GM12878 (cell line): Measurements from ENCODE around the gene PRR16. TPM values are rescaled to one million over a fixed set of nuclear protein-coding genes. Genes with fewer than 3 reads are reported as not detected.

Source experiments
- ATAC-seq: fragments of 200-7000 bp; cut with Tn5 transposase; 3 replicates; pipeline ENCODE4 v1.9.1; 2020; ENCODE audit warnings: mild to moderate bottlenecking, moderate library complexity
- BruUV-seq: library from RNA; stranded (reverse); fragments of 400-500 nt; replicated peaks from 2 replicates; lab custom pipeline; 2021; lab: Mats Ljungman, UMichigan
- CTCF ChIA-PET: fragments of 300-600 bp; sonication (Branson Sonifier 250); formaldehyde crosslinking; extraction: SDS; loops from one replicate; lab custom pipeline; 2021; ENCODE audit warnings: inconsistent platforms; lab: Yijun Ruan, JAX
- POLR2A ChIA-PET: fragments of 350-600 bp; formaldehyde crosslinking; extraction: SDS; loops from one replicate; lab custom pipeline; 2021; ENCODE audit warnings: inconsistent platforms; lab: Charles Lee
- RAD21 ChIA-PET: fragments of 300-600 bp; sonication (Branson Sonifier 250); formaldehyde crosslinking; loops from one replicate; lab custom pipeline; 2023; ENCODE audit warnings: antibody characterized with exemption; ENCODE audit not compliant: unreplicated experiment; lab: Charles Lee
- SMC1A ChIA-PET: fragments of 300-600 bp; sonication (Branson Sonifier 250); formaldehyde crosslinking; loops from one replicate; lab custom pipeline; 2023; ENCODE audit not compliant: unreplicated experiment, uncharacterized antibody; lab: Charles Lee
- DNase-seq: peaks from one replicate; pipeline ENCODE4 v3.0.0-alpha.2; 2011; ENCODE audit warnings: low read depth, low spot score
- FAIRE-seq: peaks from 3 replicates; lab custom pipeline; 2011; peaks lifted over from hg19 to GRCh38; lab: Jason Lieb, UNC
- H2AFZ ChIP-seq: 2 replicates; pipeline ENCODE4 v1.6.0; 2011; ENCODE audit warnings: low read depth, low read length, control low read depth; ENCODE audit not compliant: control insufficient read depth
- H3K27ac ChIP-seq: 2 replicates; pipeline ENCODE4 v1.5.1; 2011; ENCODE audit warnings: control low read depth; ENCODE audit not compliant: control insufficient read depth, insufficient read depth
- H3K27me3 ChIP-seq, 2 experiments: replicated peaks in 1 of 2; 2 replicates each; pipeline versions ENCODE4 v1.6.0 to v1.6.1; 2011; ENCODE audit warnings: low read length in 1 of 2; ENCODE audit not compliant: control insufficient read depth in 2 of 2, insufficient read depth in 2 of 2
- H3K36me3 ChIP-seq, 2 experiments: 2 replicates each; pipeline ENCODE4 v1.5.1; 2011; ENCODE audit warnings: low read length in 1 of 2; ENCODE audit not compliant: control insufficient read depth in 2 of 2, insufficient read depth in 2 of 2
- H3K4me1 ChIP-seq: 2 replicates; pipeline ENCODE4 v1.6.1; 2011; ENCODE audit warnings: mild to moderate bottlenecking, low read length, moderate library complexity, mixed read lengths; ENCODE audit not compliant: control insufficient read depth, insufficient read depth
- H3K4me2 ChIP-seq: 2 replicates; pipeline ENCODE4 v1.6.0; 2011; ENCODE audit warnings: control low read depth; ENCODE audit not compliant: control insufficient read depth, insufficient read depth
- H3K4me3 ChIP-seq: fragments of 200-600 bp; sonication (generic); 2 replicates; pipeline ENCODE4 v1.5.1; 2016
- H3K79me2 ChIP-seq: 2 replicates; pipeline ENCODE4 v1.6.0; 2011; ENCODE audit warnings: low read length; ENCODE audit not compliant: control insufficient read depth, insufficient read depth
- H3K9ac ChIP-seq: 2 replicates; pipeline ENCODE4 v1.8.0; 2011; ENCODE audit warnings: low read length, control low read depth, mixed read lengths; ENCODE audit not compliant: control insufficient read depth, insufficient read depth
- H3K9me3 ChIP-seq: replicated peaks from 3 replicates; pipeline ENCODE4 v1.5.1; 2011; ENCODE audit warnings: mild to moderate bottlenecking, low read length; ENCODE audit not compliant: control insufficient read depth, insufficient read depth
- H4K20me1 ChIP-seq: 2 replicates; pipeline ENCODE4 v1.6.0; 2011; ENCODE audit not compliant: control insufficient read depth, insufficient read depth
- CHD2 ChIP-seq: IDR thresholded peaks from 2 replicates; pipeline ENCODE4 v1.6.1; 2011; ENCODE audit warnings: low read depth, low read length, improper control_type of control experiment, borderline replicate concordance
- DPF2 ChIP-seq: fragments of 450-650 bp; IDR thresholded peaks from 2 replicates; pipeline ENCODE4 v1.6.1; 2017; ENCODE audit warnings: mild to moderate bottlenecking
- FOS ChIP-seq: IDR thresholded peaks from 3 replicates; pipeline ENCODE4 v1.6.1; 2011; ENCODE audit warnings: borderline replicate concordance; ENCODE audit not compliant: insufficient read length; ENCODE audit errors: extremely low read depth
- FOXK2 ChIP-seq: fragments of 450-650 bp; IDR thresholded peaks from 2 replicates; pipeline ENCODE4 v1.6.1; 2017; ENCODE audit warnings: mild to moderate bottlenecking, moderate library complexity
- HDAC2 ChIP-seq: fragments of 200-600 bp; sonication (generic); IDR thresholded peaks from 2 replicates; pipeline ENCODE4 v1.6.1; 2017
- HDAC6 ChIP-seq: fragments of 200-600 bp; sonication (generic); IDR thresholded peaks from one replicate; pipeline ENCODE4 v1.8.0; 2017; ENCODE audit warnings: antibody characterized with exemption; ENCODE audit not compliant: unreplicated experiment
- IKZF2 ChIP-seq, 2 experiments: fragments of 450-650 bp; IDR thresholded peaks; 2 replicates each; pipeline ENCODE4 v1.6.1; 2017; ENCODE audit warnings: mild to moderate bottlenecking in 2 of 2, moderate library complexity in 2 of 2
- KLF5 ChIP-seq: fragments of 450-650 bp; IDR thresholded peaks from 2 replicates; pipeline ENCODE4 v1.6.1; 2014; ENCODE audit warnings: mild to moderate bottlenecking; ENCODE audit not compliant: partially characterized antibody
- MXI1 ChIP-seq: fragments of 150-350 bp; IDR thresholded peaks from 2 replicates; pipeline ENCODE4 v1.6.1; 2011; ENCODE audit warnings: low read depth, mild to moderate bottlenecking, inconsistent platforms, low read length, improper control_type of control experiment
- RELA ChIP-seq: fragments of 450-650 bp; IDR thresholded peaks from 2 replicates; pipeline ENCODE4 v1.8.0; 2014; ENCODE audit warnings: borderline replicate concordance; ENCODE audit not compliant: partially characterized antibody
- SMARCA5 ChIP-seq: fragments of 450-650 bp; IDR thresholded peaks from 2 replicates; pipeline ENCODE4 v1.6.1; 2017; ENCODE audit warnings: mild to moderate bottlenecking
- SUPT20H ChIP-seq: IDR thresholded peaks from 2 replicates; pipeline ENCODE4 v1.6.1; 2011; ENCODE audit warnings: low read depth, mild to moderate bottlenecking, low read length, moderate library complexity, borderline replicate concordance; ENCODE audit not compliant: control insufficient read depth
- TBL1XR1 ChIP-seq: IDR thresholded peaks from 2 replicates; pipeline ENCODE4 v1.6.1; 2012; ENCODE audit warnings: low read depth, low read length, improper control_type of control experiment
- ZNF687 ChIP-seq: fragments of 450-650 bp; IDR thresholded peaks from 2 replicates; pipeline ENCODE4 v1.6.1; 2017; ENCODE audit warnings: mild to moderate bottlenecking, moderate library complexity
- WGBS: methylation state at CpG from one replicate; pipeline ENCODE4 v1.1.6; 2016; ENCODE audit warnings: low lambda C conversion rate; ENCODE audit not compliant: insufficient replicate concordance, insufficient coverage; ENCODE audit errors: missing lambda C conversion rate; 5-methylcytosine and 5-hydroxymethylcytosine counted together
- in situ Hi-C: fragments of 300-500 bp; cut with MboI; formaldehyde crosslinking; loops from 9 replicates; pipeline ENCODE4 v1.14.3; 2018; ENCODE audit warnings: mixed read lengths
- intact Hi-C: fragments of 100-400 bp; cut with micrococcal nuclease; formaldehyde crosslinking; loops from one replicate; pipeline ENCODE4 v1.14.2; 2022; ENCODE audit not compliant: unreplicated experiment
- polyA plus RNA-seq, 11 experiments: library from polyadenylated mRNA; depleted of rRNA in 4 of 11; unstranded in 6 of 11; stranded (reverse) in 5 of 11; fragments of >200 nt; fragmentation: Nextera tagmentation in 4 of 11; fragmentation: Illumina TruSeq in 1 of 11; extraction: Ambion mirVana in 4 of 11; extraction: Trizol in 1 of 11; gene quantifications; 1 replicate in 1 of 11; 2 replicates in 10 of 11; pipeline versions ENCODE4 v1.2.1 to v1.2.3, GENCODE V29; 2011 to 2016; ENCODE audit warnings: inconsistent platforms in 2 of 11, missing spikeins in 2 of 11, low read depth in 1 of 11
- total RNA-seq, 4 experiments: library from RNA; depleted of rRNA in 3 of 4; stranded (reverse); fragments of >200 nt in 3 of 4; fragmentation: Illumina TruSeq in 1 of 4; extraction: Trizol in 1 of 4; gene quantifications; 2 replicates each; pipeline versions ENCODE4 v1.2.1 to v1.2.3, GENCODE V29; 2013 to 2021

Gene PRR16
- total and polyA plus RNA-seq, 10 of the 15 experiments (the other 5 are each of a cell fraction or from before 2014, with no cell fraction given) = not detected

GRCh38 chr5:120435129-120435528 lies 29.0 kb upstream of the PRR16 start (continued):
- TF ChIP-seq FOS (no peak), MXI1 (no peak)

- Histone ChIP-seq H2AFZ (no peak overlapping the region), H3K9ac (no peak overlapping the region), H3K36me3 (no peaks in the 10 kb centered on the region), H3K79me2 (no peaks in the 10 kb centered on the region), H3K4me2 (no peak overlapping the region), H3K9me3 (no peaks in the 10 kb centered on the region), H3K4me1 (no peaks in the 10 kb centered on the region), H3K27me3 (no peaks in the 10 kb centered on the region), H3K27ac (no peak overlapping the region), H4K20me1 (no peaks in the 10 kb centered on the region), H3K4me3 (no peak overlapping the region)
- no TSS peak for BruUV-seq
- CTCF ChIA-PET = no interaction called here
- SMC1A ChIA-PET = no interaction called here
- in situ Hi-C loops (no loop called here), intact Hi-C loops (no loop called here)
- no peak for TF ChIP-seq TBL1XR1
- no peak for TF ChIP-seq DPF2
- TF ChIP-seq FOXK2 = no peak
- TF ChIP-seq CHD2 = no peak
- TF ChIP-seq MXI1 = no peak
- ATAC-seq (no peak), FAIRE-seq (no peak), DNase-seq (no peak)
- RAD21 ChIA-PET = no interaction called here
- POLR2A ChIA-PET = no interaction called here
- WGBS = 5% methylated on average over 1 of the region's 1 CpG
Observed at GRCh38 chr5:120436996-120437395, 27.1 kb upstream of the PRR16 start.

- DNase-seq (no peak), ATAC-seq (no peak), FAIRE-seq (no peak)
- Histone ChIP-seq H4K20me1 (no peaks in the 10 kb centered on the region), H3K4me2 (no peak overlapping the region), H3K4me1 (no peaks in the 10 kb centered on the region), H3K9me3 (no peaks in the 10 kb centered on the region), H2AFZ (no peak overlapping the region), H3K79me2 (no peaks in the 10 kb centered on the region), H3K27me3 (no peaks in the 10 kb centered on the region), H3K27ac (no peak overlapping the region), H3K4me3 (no peak overlapping the region), H3K9ac (no peak overlapping the region), H3K36me3 (no peaks in the 10 kb centered on the region)
- intact Hi-C loops (no loop called here), in situ Hi-C loops (no loop called here)
- ChIA-PET RAD21 (no interaction called here), SMC1A (no interaction called here), CTCF (no interaction called here), POLR2A (no interaction called here)
- BruUV-seq = no TSS peak
- 12% methylated on average over 3 of the region's 3 CpGs for WGBS
- TF ChIP-seq IKZF2 (IDR thresholded peaks at IDR 0.05) (no peak), HDAC2 (no peak), HDAC6 (no peak), RELA (no peak), ZNF687 (no peak), SMARCA5 (no peak), SUPT20H (no peak), KLF5 (no peak)
Observed at GRCh38 chr5:120442694-120443093, 21.4 kb upstream of the PRR16 start.
